ENCODE results near the gene PLA2G2C.

DNA sequence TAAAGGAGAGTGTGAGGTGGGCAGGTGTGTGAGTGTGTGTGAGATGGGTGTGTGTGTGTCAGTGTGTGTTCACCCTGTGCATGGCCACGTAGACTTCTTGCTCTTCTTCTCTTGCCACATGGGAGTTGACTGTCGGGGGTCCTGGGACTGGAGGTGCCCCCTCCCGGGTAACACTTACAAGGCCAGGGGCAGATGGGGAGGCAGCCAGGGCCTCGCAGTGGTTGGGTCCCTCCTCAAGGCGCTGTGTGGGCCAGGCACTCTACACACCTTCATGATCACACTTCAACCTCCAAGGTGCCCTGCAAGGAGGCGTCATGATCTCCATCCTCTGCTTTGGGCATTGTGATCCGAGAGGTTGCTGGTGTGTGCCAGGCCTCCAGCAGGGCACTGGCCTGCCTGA lies 44.9 kb downstream of the PLA2G2C start:
- TF ChIP-seq, protein P1, sequence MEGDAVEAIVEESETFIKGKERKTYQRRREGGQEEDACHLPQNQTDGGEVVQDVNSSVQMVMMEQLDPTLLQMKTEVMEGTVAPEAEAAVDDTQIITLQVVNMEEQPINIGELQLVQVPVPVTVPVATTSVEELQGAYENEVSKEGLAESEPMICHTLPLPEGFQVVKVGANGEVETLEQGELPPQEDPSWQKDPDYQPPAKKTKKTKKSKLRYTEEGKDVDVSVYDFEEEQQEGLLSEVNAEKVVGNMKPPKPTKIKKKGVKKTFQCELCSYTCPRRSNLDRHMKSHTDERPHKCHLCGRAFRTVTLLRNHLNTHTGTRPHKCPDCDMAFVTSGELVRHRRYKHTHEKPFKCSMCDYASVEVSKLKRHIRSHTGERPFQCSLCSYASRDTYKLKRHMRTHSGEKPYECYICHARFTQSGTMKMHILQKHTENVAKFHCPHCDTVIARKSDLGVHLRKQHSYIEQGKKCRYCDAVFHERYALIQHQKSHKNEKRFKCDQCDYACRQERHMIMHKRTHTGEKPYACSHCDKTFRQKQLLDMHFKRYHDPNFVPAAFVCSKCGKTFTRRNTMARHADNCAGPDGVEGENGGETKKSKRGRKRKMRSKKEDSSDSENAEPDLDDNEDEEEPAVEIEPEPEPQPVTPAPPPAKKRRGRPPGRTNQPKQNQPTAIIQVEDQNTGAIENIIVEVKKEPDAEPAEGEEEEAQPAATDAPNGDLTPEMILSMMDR (IDR thresholded peaks at IDR 0.05; ENCODE audit: low read depth, low read length, missing input control), result no peak
- no peak for TF ChIP-seq YY1 (IDR thresholded peaks at IDR 0.05)
- no peak for TF ChIP-seq GABPA (IDR thresholded peaks at IDR 0.05 in 1 of 2, conservative IDR thresholded peaks at IDR 0.05 in 1 of 2)
- TF ChIP-seq, protein P2, sequence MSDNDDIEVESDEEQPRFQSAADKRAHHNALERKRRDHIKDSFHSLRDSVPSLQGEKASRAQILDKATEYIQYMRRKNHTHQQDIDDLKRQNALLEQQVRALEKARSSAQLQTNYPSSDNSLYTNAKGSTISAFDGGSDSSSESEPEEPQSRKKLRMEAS (IDR thresholded peaks at IDR 0.05), result no peak
